ENCODE data around the gene TOPAZ1. TPM values are rescaled to one million over a fixed set of nuclear protein-coding genes. Genes with fewer than 3 reads are reported as not detected.

TOPAZ1 gene
- polyA plus RNA-seq, 2 of the 4 experiments (the other 2 are of a cell fraction): not detected

DNA sequence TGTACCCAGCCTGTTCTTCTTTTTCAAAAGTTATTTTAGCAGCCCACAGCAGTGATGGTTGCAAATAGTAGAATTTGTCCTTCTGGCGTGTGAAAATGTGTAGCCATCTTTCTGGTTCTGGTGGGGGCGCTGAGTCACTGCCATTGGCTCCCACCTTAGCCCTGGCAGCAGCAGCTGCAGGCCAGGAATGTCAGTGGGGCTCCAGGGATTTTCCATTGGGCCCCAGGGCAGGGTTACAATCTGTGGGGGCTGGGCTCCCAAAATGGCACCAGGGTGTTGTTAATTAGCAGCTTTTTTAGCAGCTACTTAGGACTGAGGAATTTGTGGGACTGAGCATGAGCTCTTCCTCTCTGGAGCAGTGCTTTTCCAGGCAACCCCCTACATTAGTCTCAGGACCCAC is 38.9 kb downstream of the TOPAZ1 start (continued):
- TF ChIP-seq JUN (IDR thresholded peaks at IDR 0.05): no peak
- TF ChIP-seq SREBF2 (IDR thresholded peaks at IDR 0.05): no peak
- no peak for TF ChIP-seq BHLHE40 (IDR thresholded peaks at IDR 0.05; ENCODE audit: low read depth, low read length)
- TF ChIP-seq HDAC2 (IDR thresholded peaks at IDR 0.05): no peak
- TF ChIP-seq, protein P1, sequence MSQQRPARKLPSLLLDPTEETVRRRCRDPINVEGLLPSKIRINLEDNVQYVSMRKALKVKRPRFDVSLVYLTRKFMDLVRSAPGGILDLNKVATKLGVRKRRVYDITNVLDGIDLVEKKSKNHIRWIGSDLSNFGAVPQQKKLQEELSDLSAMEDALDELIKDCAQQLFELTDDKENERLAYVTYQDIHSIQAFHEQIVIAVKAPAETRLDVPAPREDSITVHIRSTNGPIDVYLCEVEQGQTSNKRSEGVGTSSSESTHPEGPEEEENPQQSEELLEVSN (IDR thresholded peaks at IDR 0.05; ENCODE audit: borderline replicate concordance, low read depth): no peak
- no peak for TF ChIP-seq RAD21 (conservative IDR thresholded peaks at IDR 0.05 in 1 of 2, IDR thresholded peaks at IDR 0.05 in 1 of 2)
- no peak for TF ChIP-seq MAFK (IDR thresholded peaks at IDR 0.05; ENCODE audit: partially characterized antibody)

DNA sequence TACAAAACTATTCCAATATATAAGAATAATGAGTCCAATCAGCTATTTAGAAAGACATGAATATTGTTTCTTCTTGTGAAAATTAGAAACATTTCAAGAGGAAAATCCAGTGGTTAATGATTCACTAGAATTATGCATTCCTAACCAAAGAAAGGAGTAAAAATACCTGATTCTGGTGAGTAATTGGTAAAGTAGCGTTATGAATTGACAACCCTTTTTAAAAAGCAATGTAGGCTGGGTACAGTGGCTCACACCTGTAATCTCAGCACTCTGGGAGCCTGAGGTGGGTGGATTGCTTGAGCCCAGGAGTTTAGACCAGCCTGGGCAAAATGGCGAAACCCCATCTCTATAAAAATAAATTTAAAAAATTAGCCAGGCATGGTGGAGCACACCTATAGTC is 43.3 kb downstream of the TOPAZ1 start:
- ChIA-PET POLR2A (interaction anchor here (0.7 kb wide), 1 partner anchor 1039 kb away, joined by 3 read pairs; no protein-coding TSS in a partner anchor), CTCF (no interaction called here)
- ATAC-seq (no peak), DNase-seq (ENCODE audit: low read depth in 1 of 2, low spot score in 1 of 2) (no peak), FAIRE-seq (no peak)
- no peak overlapping the region for H3K27ac ChIP-seq
- no peaks in the 10 kb centered on the region for H3K9me3 ChIP-seq
- no peaks in the 10 kb centered on the region for H3K4me1 ChIP-seq
- TF ChIP-seq FOSB (CRISPR knock-in tag; IDR thresholded peaks at IDR 0.05) (no peak), TP53 (CRISPR knock-in tag; IDR thresholded peaks at IDR 0.05) (no peak), EP300 (IDR thresholded peaks at IDR 0.05) (no peak), HOXA7 (CRISPR knock-in tag; IDR thresholded peaks at IDR 0.05) (no peak), GATA3 (IDR thresholded peaks at IDR 0.05; ENCODE audit: borderline replicate concordance) (no peak)
- TF ChIP-seq, protein P1 (IDR thresholded peaks at IDR 0.05; ENCODE audit: borderline replicate concordance, low read depth): no peak
- TF ChIP-seq, protein P2, sequence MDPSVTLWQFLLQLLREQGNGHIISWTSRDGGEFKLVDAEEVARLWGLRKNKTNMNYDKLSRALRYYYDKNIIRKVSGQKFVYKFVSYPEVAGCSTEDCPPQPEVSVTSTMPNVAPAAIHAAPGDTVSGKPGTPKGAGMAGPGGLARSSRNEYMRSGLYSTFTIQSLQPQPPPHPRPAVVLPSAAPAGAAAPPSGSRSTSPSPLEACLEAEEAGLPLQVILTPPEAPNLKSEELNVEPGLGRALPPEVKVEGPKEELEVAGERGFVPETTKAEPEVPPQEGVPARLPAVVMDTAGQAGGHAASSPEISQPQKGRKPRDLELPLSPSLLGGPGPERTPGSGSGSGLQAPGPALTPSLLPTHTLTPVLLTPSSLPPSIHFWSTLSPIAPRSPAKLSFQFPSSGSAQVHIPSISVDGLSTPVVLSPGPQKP (IDR thresholded peaks at IDR 0.05; ENCODE audit: low read depth, low read length): no peak
- no peak overlapping the region for H3K4me2 ChIP-seq
- no peak overlapping the region for H3K4me3 ChIP-seq
- 60% methylated on average over 2 of the region's 2 CpGs for WGBS (ENCODE audit: missing lambda C conversion rate)

DNA sequence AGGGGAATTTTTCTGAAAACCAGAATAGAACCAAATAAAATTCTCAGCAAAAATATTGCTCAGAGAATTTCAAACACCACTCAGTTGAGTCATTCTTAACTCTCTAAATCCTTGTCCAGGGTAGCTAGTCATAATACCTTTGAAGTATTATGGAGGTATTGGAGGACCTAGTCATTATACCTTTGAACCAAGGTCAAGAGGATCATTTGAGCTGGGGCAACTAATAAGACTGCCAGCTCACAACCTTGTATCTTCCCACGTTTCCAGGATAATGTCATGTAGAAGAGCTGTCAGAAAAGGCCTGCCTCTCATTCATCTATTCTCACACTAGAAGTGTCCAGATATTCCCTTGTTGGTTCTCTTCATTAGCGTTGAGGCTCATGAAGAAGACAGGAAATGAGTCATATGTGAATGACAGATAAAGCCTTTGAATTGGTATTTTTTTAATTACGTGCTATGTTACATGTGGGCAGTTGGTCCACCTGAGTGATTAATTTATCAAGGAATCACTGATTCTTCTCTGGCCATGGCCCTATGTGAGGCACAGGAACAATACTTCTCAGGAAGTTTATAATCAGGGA is 48.3 kb downstream of the TOPAZ1 start:
- no peak for ATAC-seq
- no peaks in the 10 kb centered on the region for H3K4me1 ChIP-seq
- FAIRE-seq: no peak
- WGBS (ENCODE audit: missing lambda C conversion rate): 34% methylated on average over 3 of the region's 3 CpGs
- CTCF ChIA-PET: no interaction called here
- H3K4me3 ChIP-seq: no peak overlapping the region
- no peak for TF ChIP-seq ZNF302 (CRISPR knock-in tag; IDR thresholded peaks at IDR 0.05)
- H3K4me2 ChIP-seq: no peak overlapping the region
- POLR2A ChIA-PET: no interaction called here
- no peaks in the 10 kb centered on the region for H3K9me3 ChIP-seq
- no peak for DNase-seq (ENCODE audit: low read depth in 1 of 2, low spot score in 1 of 2)
- H3K27ac ChIP-seq: no peak overlapping the region

DNA sequence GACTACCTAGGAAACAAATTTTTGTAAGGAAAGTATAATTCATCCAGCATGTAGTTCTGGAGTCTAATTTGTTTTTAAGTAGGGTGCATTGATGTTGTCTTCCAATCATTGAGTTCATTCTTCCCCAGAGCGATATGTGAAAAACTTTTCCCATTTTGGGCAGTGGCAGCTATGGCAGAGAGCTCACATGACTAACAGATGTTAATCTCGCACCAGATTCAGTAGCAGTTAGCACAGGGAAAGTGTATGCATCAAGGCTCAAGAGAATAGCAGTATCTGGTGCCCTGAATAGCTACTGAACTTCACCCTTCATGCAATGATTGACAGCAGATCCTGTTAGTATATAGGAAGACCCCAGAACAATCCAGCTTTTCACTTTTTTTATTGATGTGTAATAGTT is 50.6 kb downstream of the TOPAZ1 start:
- no peak overlapping the region for H3K4me2 ChIP-seq
- H3K4me1 ChIP-seq: no peaks in the 10 kb centered on the region
- TF ChIP-seq, protein P3, sequence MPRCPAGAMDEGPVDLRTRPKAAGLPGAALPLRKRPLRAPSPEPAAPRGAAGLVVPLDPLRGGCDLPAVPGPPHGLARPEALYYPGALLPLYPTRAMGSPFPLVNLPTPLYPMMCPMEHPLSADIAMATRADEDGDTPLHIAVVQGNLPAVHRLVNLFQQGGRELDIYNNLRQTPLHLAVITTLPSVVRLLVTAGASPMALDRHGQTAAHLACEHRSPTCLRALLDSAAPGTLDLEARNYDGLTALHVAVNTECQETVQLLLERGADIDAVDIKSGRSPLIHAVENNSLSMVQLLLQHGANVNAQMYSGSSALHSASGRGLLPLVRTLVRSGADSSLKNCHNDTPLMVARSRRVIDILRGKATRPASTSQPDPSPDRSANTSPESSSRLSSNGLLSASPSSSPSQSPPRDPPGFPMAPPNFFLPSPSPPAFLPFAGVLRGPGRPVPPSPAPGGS (IDR thresholded peaks at IDR 0.05): no peak
- TF ChIP-seq ZC3H11A (IDR thresholded peaks at IDR 0.05): no peak
- TF ChIP-seq HOXB13 (CRISPR knock-in tag; IDR thresholded peaks at IDR 0.05; ENCODE audit: low read depth): no peak
- TF ChIP-seq KDM5A (IDR thresholded peaks at IDR 0.05): no peak
- TF ChIP-seq, protein P4, sequence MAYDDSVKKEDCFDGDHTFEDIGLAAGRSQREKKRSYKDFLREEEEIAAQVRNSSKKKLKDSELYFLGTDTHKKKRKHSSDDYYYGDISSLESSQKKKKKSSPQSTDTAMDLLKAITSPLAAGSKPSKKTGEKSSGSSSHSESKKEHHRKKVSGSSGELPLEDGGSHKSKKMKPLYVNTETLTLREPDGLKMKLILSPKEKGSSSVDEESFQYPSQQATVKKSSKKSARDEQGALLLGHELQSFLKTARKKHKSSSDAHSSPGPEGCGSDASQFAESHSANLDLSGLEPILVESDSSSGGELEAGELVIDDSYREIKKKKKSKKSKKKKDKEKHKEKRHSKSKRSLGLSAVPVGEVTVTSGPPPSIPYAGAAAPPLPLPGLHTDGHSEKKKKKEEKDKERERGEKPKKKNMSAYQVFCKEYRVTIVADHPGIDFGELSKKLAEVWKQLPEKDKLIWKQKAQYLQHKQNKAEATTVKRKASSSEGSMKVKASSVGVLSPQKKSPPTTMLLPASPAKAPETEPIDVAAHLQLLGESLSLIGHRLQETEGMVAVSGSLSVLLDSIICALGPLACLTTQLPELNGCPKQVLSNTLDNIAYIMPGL (CRISPR knock-in tag; IDR thresholded peaks at IDR 0.05; ENCODE audit: borderline replicate concordance): no peak
- no peak for TF ChIP-seq GATA3 (IDR thresholded peaks at IDR 0.05; ENCODE audit: borderline replicate concordance)
- TF ChIP-seq, protein P5, sequence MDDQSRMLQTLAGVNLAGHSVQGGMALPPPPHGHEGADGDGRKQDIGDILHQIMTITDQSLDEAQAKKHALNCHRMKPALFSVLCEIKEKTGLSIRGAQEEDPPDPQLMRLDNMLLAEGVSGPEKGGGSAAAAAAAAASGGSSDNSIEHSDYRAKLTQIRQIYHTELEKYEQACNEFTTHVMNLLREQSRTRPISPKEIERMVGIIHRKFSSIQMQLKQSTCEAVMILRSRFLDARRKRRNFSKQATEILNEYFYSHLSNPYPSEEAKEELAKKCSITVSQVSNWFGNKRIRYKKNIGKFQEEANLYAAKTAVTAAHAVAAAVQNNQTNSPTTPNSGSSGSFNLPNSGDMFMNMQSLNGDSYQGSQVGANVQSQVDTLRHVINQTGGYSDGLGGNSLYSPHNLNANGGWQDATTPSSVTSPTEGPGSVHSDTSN (IDR thresholded peaks at IDR 0.05): no peak
- TF ChIP-seq KDM1A (IDR thresholded peaks at IDR 0.05; ENCODE audit: low read depth): no peak
- TF ChIP-seq, protein P6, sequence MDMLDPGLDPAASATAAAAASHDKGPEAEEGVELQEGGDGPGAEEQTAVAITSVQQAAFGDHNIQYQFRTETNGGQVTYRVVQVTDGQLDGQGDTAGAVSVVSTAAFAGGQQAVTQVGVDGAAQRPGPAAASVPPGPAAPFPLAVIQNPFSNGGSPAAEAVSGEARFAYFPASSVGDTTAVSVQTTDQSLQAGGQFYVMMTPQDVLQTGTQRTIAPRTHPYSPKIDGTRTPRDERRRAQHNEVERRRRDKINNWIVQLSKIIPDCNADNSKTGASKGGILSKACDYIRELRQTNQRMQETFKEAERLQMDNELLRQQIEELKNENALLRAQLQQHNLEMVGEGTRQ (IDR thresholded peaks at IDR 0.05): no peak
- no peak for TF ChIP-seq RAD21 (conservative IDR thresholded peaks at IDR 0.05 in 1 of 2, IDR thresholded peaks at IDR 0.05 in 1 of 2)
- H3K27ac ChIP-seq: no peak overlapping the region
- ChIA-PET CTCF (no interaction called here), POLR2A (no interaction called here)
- FAIRE-seq (no peak), ATAC-seq (no peak), DNase-seq (ENCODE audit: low read depth in 1 of 2, low spot score in 1 of 2) (no peak)
- no peaks in the 10 kb centered on the region for H3K9me3 ChIP-seq
- WGBS (ENCODE audit: missing lambda C conversion rate): 28% methylated on average over 2 of the region's 2 CpGs
- H3K4me3 ChIP-seq: no peak overlapping the region

Measured in A549 (cell line).